PC-9 (cell line): ENCODE measurements around the gene MBP.

Source experiments
- EZH2 ChIP-seq: fragments of 200-600 bp; sonication (generic); IDR thresholded peaks from 2 replicates; pipeline ENCODE4 v1.8.0; 2017; ENCODE audit warnings: antibody characterized with exemption, low read depth
- TF ChIP-seq, protein P1 (sequence below): fragments of 200-600 bp; sonication (generic); conservative IDR thresholded peaks from 2 replicates; pipeline ENCODE4 v1.6.1; 2017; ENCODE audit warnings: mixed run types, antibody characterized with exemption, mild to moderate bottlenecking, moderate library complexity

DNA sequence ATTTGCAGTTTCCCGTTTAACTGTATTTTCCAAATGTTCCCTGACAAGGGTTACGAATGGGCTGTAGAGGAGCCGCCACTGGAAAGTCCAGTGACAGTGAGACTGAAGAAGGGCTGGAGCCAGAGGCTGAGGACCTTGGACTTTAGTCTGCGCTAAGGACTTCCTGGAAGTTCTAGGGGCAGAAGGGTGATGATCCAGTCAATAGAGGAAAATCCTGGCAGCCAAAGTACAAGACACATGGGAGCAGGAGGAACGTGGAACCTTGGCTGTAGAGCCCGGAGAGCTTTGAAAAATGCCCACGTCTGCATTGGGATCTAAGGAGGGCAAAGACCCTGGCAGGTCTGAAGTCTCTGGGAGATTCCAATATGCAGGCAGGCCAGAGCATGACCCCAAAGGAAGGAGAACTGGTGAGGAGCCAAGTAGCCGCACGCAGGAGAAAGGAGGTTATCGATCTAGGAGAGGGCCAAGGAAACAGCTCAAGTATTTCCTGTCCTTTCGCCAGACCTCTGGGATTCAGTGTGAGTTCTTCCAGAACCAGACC, 28.5 kb downstream of the MBP start:
- TF ChIP-seq, protein P1, sequence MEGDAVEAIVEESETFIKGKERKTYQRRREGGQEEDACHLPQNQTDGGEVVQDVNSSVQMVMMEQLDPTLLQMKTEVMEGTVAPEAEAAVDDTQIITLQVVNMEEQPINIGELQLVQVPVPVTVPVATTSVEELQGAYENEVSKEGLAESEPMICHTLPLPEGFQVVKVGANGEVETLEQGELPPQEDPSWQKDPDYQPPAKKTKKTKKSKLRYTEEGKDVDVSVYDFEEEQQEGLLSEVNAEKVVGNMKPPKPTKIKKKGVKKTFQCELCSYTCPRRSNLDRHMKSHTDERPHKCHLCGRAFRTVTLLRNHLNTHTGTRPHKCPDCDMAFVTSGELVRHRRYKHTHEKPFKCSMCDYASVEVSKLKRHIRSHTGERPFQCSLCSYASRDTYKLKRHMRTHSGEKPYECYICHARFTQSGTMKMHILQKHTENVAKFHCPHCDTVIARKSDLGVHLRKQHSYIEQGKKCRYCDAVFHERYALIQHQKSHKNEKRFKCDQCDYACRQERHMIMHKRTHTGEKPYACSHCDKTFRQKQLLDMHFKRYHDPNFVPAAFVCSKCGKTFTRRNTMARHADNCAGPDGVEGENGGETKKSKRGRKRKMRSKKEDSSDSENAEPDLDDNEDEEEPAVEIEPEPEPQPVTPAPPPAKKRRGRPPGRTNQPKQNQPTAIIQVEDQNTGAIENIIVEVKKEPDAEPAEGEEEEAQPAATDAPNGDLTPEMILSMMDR: no peak
- TF ChIP-seq EZH2: no peak
